Osteoblast (primary cell): ENCODE data around the gene PROX1. TPM values are rescaled to one million over a fixed set of nuclear protein-coding genes. Genes with fewer than 3 reads are reported as not detected.

Source experiments
- DNase-seq: peaks from one replicate; pipeline ENCODE4 v3.0.0; 2011; ENCODE audit warnings: low spot score, mixed read lengths; ENCODE audit not compliant: insufficient read length; ENCODE audit errors: missing footprints
- H2AFZ ChIP-seq: 2 replicates; pipeline ENCODE4 v1.6.0; 2011; ENCODE audit warnings: mild to moderate bottlenecking, low read length
- H3K27ac ChIP-seq: 2 replicates; pipeline ENCODE4 v1.5.1; 2011; ENCODE audit warnings: mild to moderate bottlenecking, low read depth, low read length, moderate library complexity
- H3K27me3 ChIP-seq: 2 replicates; pipeline ENCODE4 v1.6.0; 2012; ENCODE audit warnings: mild to moderate bottlenecking, control low read depth, inconsistent platforms, low read length, moderate library complexity; ENCODE audit not compliant: insufficient read depth
- H3K36me3 ChIP-seq: 2 replicates; pipeline ENCODE4 v1.5.1; 2011; ENCODE audit warnings: mild to moderate bottlenecking, low read length, control low read depth, moderate library complexity; ENCODE audit not compliant: insufficient read depth
- H3K4me1 ChIP-seq: 2 replicates; pipeline ENCODE4 v1.5.1; 2011; ENCODE audit warnings: mild to moderate bottlenecking, low read length, control low read depth, moderate library complexity; ENCODE audit not compliant: insufficient read depth
- H3K4me2 ChIP-seq: 2 replicates; pipeline ENCODE4 v1.6.0; 2011; ENCODE audit warnings: mild to moderate bottlenecking, low read length; ENCODE audit not compliant: insufficient read depth
- H3K4me3 ChIP-seq: fragments of 200-600 bp; sonication (generic); 3 replicates; pipeline ENCODE4 v1.5.1; 2012; ENCODE audit warnings: mild to moderate bottlenecking, low read length, inconsistent platforms; ENCODE audit not compliant: insufficient read depth
- H3K79me2 ChIP-seq: 2 replicates; pipeline ENCODE4 v1.6.0; 2012; ENCODE audit warnings: mild to moderate bottlenecking, low read length, control low read depth, inconsistent platforms; ENCODE audit not compliant: insufficient read depth
- H3K9me3 ChIP-seq: 2 replicates; pipeline ENCODE4 v1.5.1; 2011; ENCODE audit warnings: low read depth, low read length, control low read depth
- H4K20me1 ChIP-seq: 2 replicates; pipeline ENCODE4 v1.6.0; 2012; ENCODE audit warnings: mild to moderate bottlenecking, low read length, control low read depth; ENCODE audit not compliant: insufficient read depth
- total RNA-seq: library from RNA; depleted of rRNA; stranded (reverse); fragments of >200 nt; gene quantifications from 2 replicates; pipeline ENCODE4 v1.2.3, GENCODE V29; 2012
- TF ChIP-seq, protein P1 (sequence below): IDR thresholded peaks from 2 replicates; pipeline ENCODE4 v1.5.1; 2011; ENCODE audit warnings: mild to moderate bottlenecking, low read depth, low read length, moderate library complexity; ENCODE audit errors: extremely low read depth

The PROX1 gene
- total RNA-seq, 1 donor = under 0.01 TPM

DNA sequence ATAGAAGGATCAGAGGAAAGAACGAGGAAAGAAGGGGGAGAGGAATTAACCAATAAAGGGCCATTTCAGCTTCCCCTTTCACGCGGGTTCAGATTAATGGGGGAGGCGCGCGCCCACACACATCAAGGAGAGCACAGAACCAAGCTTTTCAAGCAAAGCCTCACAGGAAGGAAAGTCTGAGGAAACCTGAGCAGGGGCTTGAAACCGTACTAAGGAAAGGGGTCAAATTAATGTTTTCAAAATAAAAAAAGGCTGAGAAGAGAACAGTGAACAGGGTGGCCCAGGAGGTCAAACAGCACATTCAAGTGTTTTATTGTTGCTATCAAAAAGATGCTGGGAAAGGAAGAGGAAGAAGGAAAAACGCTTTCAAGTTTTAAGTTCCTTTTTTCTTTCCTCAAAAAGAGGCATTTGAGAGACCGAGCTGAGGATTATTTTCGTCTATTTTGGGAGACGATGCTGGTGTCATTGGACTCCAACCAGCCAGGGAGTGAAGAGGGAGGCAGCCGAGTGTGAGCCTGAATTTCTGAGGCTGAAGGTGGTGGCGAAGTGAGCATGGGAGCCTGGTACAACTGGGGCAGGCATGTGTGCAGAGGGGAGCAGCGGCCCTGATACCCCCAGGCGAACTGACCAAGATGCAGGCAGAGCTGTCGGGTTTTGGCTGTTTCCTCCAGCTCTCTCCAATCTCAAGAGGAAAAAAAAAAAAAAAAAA lies 88.4 kb downstream of the PROX1 start:
- TF ChIP-seq, protein P1, sequence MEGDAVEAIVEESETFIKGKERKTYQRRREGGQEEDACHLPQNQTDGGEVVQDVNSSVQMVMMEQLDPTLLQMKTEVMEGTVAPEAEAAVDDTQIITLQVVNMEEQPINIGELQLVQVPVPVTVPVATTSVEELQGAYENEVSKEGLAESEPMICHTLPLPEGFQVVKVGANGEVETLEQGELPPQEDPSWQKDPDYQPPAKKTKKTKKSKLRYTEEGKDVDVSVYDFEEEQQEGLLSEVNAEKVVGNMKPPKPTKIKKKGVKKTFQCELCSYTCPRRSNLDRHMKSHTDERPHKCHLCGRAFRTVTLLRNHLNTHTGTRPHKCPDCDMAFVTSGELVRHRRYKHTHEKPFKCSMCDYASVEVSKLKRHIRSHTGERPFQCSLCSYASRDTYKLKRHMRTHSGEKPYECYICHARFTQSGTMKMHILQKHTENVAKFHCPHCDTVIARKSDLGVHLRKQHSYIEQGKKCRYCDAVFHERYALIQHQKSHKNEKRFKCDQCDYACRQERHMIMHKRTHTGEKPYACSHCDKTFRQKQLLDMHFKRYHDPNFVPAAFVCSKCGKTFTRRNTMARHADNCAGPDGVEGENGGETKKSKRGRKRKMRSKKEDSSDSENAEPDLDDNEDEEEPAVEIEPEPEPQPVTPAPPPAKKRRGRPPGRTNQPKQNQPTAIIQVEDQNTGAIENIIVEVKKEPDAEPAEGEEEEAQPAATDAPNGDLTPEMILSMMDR = no peak
- H3K27me3 ChIP-seq = no peaks in the 10 kb centered on the region
- H3K4me1 ChIP-seq = no peaks in the 10 kb centered on the region
- H3K27ac ChIP-seq = no peak overlapping the region
- H3K9me3 ChIP-seq = no peaks in the 10 kb centered on the region
- no peaks in the 10 kb centered on the region for H4K20me1 ChIP-seq
- H3K4me2 ChIP-seq = no peak overlapping the region
- DNase-seq = no peak
- H3K4me3 ChIP-seq = no peak overlapping the region
- H2AFZ ChIP-seq = no peak overlapping the region
- no peaks in the 10 kb centered on the region for H3K36me3 ChIP-seq
- H3K79me2 ChIP-seq = no peaks in the 10 kb centered on the region

DNA sequence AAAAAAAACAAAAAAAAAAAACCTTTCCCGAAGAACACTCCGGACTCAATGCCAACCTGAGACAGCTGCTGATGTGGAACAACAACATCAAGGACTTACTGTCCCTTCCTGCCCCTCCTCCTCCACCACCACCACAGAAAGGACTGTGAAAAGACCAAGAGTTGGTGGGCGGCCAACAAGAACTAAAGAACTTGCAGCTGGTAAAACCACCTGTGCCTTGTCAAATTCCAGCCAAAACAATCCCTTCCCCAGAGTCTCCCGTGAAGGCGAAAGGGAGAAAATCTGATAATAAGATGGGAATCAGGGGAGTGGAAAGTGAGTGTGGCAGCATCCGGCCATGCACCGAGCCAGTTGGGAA lies 88.9 kb downstream of the PROX1 start:
- TF ChIP-seq, protein P1 = no peak
- no peak overlapping the region for H3K4me3 ChIP-seq

DNA sequence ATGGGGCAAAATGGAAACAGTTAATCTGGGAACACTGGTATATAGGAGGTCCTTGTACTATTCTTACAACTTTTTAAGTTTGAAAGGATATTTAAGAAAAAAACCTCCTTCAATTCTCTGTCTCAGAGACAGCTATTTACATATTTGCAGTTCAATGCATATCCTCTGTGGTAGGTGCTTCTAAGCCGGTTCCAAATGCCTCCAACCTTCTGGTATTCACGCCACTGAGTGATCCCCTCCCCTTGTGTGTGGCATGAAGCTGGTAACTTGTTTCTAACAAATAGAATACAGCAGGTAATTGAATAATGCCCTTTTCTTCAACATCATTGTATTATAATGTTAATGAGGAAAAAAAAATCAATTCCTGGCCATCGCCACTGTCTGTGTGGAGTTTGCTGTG lies 91.2 kb downstream of the PROX1 start:
- no peaks in the 10 kb centered on the region for H3K27me3 ChIP-seq
- H4K20me1 ChIP-seq = no peaks in the 10 kb centered on the region
- H3K4me2 ChIP-seq = no peak overlapping the region
- H3K4me1 ChIP-seq = no peaks in the 10 kb centered on the region
- H3K4me3 ChIP-seq = no peak overlapping the region
- H3K79me2 ChIP-seq = no peaks in the 10 kb centered on the region
- H3K9me3 ChIP-seq = no peaks in the 10 kb centered on the region
- no peaks in the 10 kb centered on the region for H3K36me3 ChIP-seq
- H2AFZ ChIP-seq = no peak overlapping the region
- TF ChIP-seq, protein P1 = no peak
- no peak overlapping the region for H3K27ac ChIP-seq
- no peak for DNase-seq

More for the DNA sequence above, 88.9 kb downstream of the PROX1 start:
- Histone ChIP-seq H3K4me2 (no peak overlapping the region), H3K9me3 (no peaks in the 10 kb centered on the region), H4K20me1 (no peaks in the 10 kb centered on the region), H3K36me3 (no peaks in the 10 kb centered on the region), H2AFZ (no peak overlapping the region), H3K27me3 (no peaks in the 10 kb centered on the region), H3K4me1 (no peaks in the 10 kb centered on the region), H3K27ac (no peak overlapping the region), H3K79me2 (no peaks in the 10 kb centered on the region)
- DNase-seq = no peak

DNA sequence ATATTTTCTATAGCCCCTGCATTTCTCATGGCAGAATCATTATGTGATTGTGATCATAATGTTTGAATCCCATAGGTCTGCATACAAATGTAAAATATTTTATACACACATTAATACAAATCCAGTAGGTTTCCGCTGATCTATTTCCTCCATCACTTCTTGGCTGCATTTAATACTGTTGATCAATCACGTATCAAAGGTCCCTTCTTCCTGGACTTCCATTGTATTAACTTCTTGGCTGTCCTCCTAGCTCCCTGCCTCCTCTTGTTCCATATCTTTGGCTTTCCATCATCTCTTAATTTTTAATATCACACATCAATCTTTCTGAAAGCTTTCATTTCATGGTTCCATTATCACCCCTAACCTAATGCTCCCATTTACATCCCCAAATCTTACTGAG lies 97.6 kb downstream of the PROX1 start:
- Histone ChIP-seq H3K9me3 (no peaks in the 10 kb centered on the region), H3K4me3 (no peak overlapping the region), H3K4me2 (no peak overlapping the region), H2AFZ (no peak overlapping the region), H3K36me3 (no peaks in the 10 kb centered on the region), H4K20me1 (no peaks in the 10 kb centered on the region), H3K27me3 (no peaks in the 10 kb centered on the region), H3K4me1 (no peaks in the 10 kb centered on the region), H3K27ac (no peak overlapping the region), H3K79me2 (no peaks in the 10 kb centered on the region)
- no peak for DNase-seq
- TF ChIP-seq, protein P1 = no peak
